WTC11 (cell line): ENCODE results near the gene WDR82. TPM values are rescaled to one million over a fixed set of nuclear protein-coding genes. Genes with fewer than 3 reads are reported as not detected.

Source experiments
- ATAC-seq: fragments of 200-7000 bp; cut with Tn5 transposase; 2 replicates; pipeline ENCODE4 v1.10.0; 2021; ENCODE audit warnings: mild to moderate bottlenecking, moderate library complexity
- CTCF ChIA-PET: fragments of 300-600 bp; sonication (Branson Sonifier 250); formaldehyde crosslinking; loops from one replicate; lab custom pipeline; 2021; ENCODE audit warnings: antibody characterized with exemption; lab: Charles Lee
- POLR2A ChIA-PET: fragments of 350-600 bp; sonication (Branson Sonifier 250); formaldehyde crosslinking; loops from one replicate; lab custom pipeline; 2021; ENCODE audit warnings: antibody characterized with exemption; lab: Charles Lee
- DNase-seq: peaks from one replicate; pipeline ENCODE4 v3.0.0; 2021; ENCODE audit warnings: low spot score
- H3K27ac Mint-ChIP-seq: 2 replicates; pipeline ENCODE4 v1.8.0; 2021; ENCODE audit warnings: mixed read lengths
- H3K27me3 Mint-ChIP-seq: 2 replicates; pipeline ENCODE4 v1.8.0; 2021; ENCODE audit warnings: low read depth, mild to moderate bottlenecking, moderate library complexity, mixed read lengths
- H3K36me3 Mint-ChIP-seq: 2 replicates; pipeline ENCODE4 v1.8.0; 2021; ENCODE audit warnings: mixed read lengths
- H3K4me1 Mint-ChIP-seq: 2 replicates; pipeline ENCODE4 v1.8.0; 2022; ENCODE audit warnings: mixed read lengths
- H3K4me3 Mint-ChIP-seq: 2 replicates; pipeline ENCODE4 v1.8.0; 2021; ENCODE audit warnings: mild to moderate bottlenecking, moderate library complexity, mixed read lengths
- H3K9me3 Mint-ChIP-seq: 2 replicates; pipeline ENCODE4 v1.8.0; 2021; ENCODE audit warnings: mixed read lengths
- ELF4 ChIP-seq: sonication (generic); formaldehyde crosslinking; IDR thresholded peaks from 2 replicates; pipeline ENCODE4 v1.8.1; 2022; ENCODE audit warnings: low read depth, mild to moderate bottlenecking, moderate library complexity, missing genetic modification reagents
- GRHL2 ChIP-seq: fragments of 250-450 bp; sonication (Bioruptor Pico); IDR thresholded peaks from 2 replicates; pipeline ENCODE4 v1.8.0; 2022; ENCODE audit warnings: mild to moderate bottlenecking, moderate library complexity; ENCODE audit not compliant: insufficient replicate concordance, severe bottlenecking
- GTF2I ChIP-seq: fragments of 250-450 bp; sonication (Bioruptor Pico); conservative IDR thresholded peaks from 2 replicates; pipeline ENCODE4 v1.4.0; 2021; ENCODE audit warnings: mild to moderate bottlenecking
- NFATC4 ChIP-seq: fragments of 250-450 bp; sonication (Bioruptor Pico); IDR thresholded peaks from 2 replicates; pipeline ENCODE4 v1.9.0; 2021; ENCODE audit warnings: mild to moderate bottlenecking
- NFYB ChIP-seq: sonication (generic); formaldehyde crosslinking; conservative IDR thresholded peaks from 2 replicates; pipeline ENCODE4 v1.8.0; 2022; ENCODE audit warnings: low read depth, missing genetic modification reagents
- NR2C2 ChIP-seq: sonication (generic); formaldehyde crosslinking; IDR thresholded peaks from 2 replicates; pipeline ENCODE4 v1.8.0; 2022; ENCODE audit warnings: mild to moderate bottlenecking, missing genetic modification reagents
- SMAD3 ChIP-seq: sonication (generic); formaldehyde crosslinking; IDR thresholded peaks from 2 replicates; pipeline ENCODE4 v1.8.0; 2022; ENCODE audit warnings: missing genetic modification reagents, mild to moderate bottlenecking, borderline replicate concordance
- SMAD4 ChIP-seq: sonication (generic); formaldehyde crosslinking; IDR thresholded peaks from 2 replicates; pipeline ENCODE4 v1.8.0; 2022; ENCODE audit warnings: mild to moderate bottlenecking, missing genetic modification reagents
- SP1 ChIP-seq: sonication (generic); formaldehyde crosslinking; conservative IDR thresholded peaks from 2 replicates; pipeline ENCODE4 v1.8.1; 2022; ENCODE audit warnings: missing genetic modification reagents
- ZBTB21 ChIP-seq: sonication (generic); formaldehyde crosslinking; IDR thresholded peaks from 2 replicates; pipeline ENCODE4 v1.8.1; 2023; ENCODE audit warnings: mild to moderate bottlenecking, missing genetic modification reagents, borderline replicate concordance
- total RNA-seq: library from RNA; stranded (reverse); gene quantifications from 3 replicates; pipeline ENCODE4 v1.2.3, GENCODE V29; 2021
- TF ChIP-seq, protein P1 (sequence below): sonication (generic); formaldehyde crosslinking; IDR thresholded peaks from 2 replicates; pipeline ENCODE4 v1.8.0; 2022; ENCODE audit warnings: mild to moderate bottlenecking, missing genetic modification reagents
- TF ChIP-seq, protein P2 (sequence below): sonication (generic); formaldehyde crosslinking; IDR thresholded peaks from 2 replicates; pipeline ENCODE4 v1.8.1; 2023; ENCODE audit warnings: mild to moderate bottlenecking, missing genetic modification reagents, moderate library complexity
- TF ChIP-seq, protein P3 (sequence below): sonication (generic); formaldehyde crosslinking; IDR thresholded peaks from 2 replicates; pipeline ENCODE4 v1.8.1; 2023; ENCODE audit warnings: mild to moderate bottlenecking, missing genetic modification reagents
- TF ChIP-seq, protein P4 (sequence below): sonication (generic); formaldehyde crosslinking; IDR thresholded peaks from 2 replicates; pipeline ENCODE4 v1.8.1; 2023; ENCODE audit warnings: mild to moderate bottlenecking, moderate library complexity, missing genetic modification reagents
- TF ChIP-seq, protein P5 (sequence below): sonication (generic); formaldehyde crosslinking; conservative IDR thresholded peaks from 2 replicates; pipeline ENCODE4 v1.8.1; 2022; ENCODE audit warnings: mild to moderate bottlenecking, missing genetic modification reagents
- TF ChIP-seq, protein P6 (sequence below): sonication (generic); formaldehyde crosslinking; IDR thresholded peaks from 2 replicates; pipeline ENCODE4 v1.8.1; 2022; ENCODE audit warnings: low read depth, missing genetic modification reagents, borderline replicate concordance
- TF ChIP-seq, protein P7 (sequence below): sonication (generic); formaldehyde crosslinking; IDR thresholded peaks from 2 replicates; pipeline ENCODE4 v1.8.1; 2023; ENCODE audit warnings: mild to moderate bottlenecking, missing genetic modification reagents, moderate library complexity
- TF ChIP-seq, protein P8 (sequence below): sonication (generic); formaldehyde crosslinking; IDR thresholded peaks from 2 replicates; pipeline ENCODE4 v1.8.0; 2022; ENCODE audit warnings: mild to moderate bottlenecking, missing genetic modification reagents

Gene WDR82
- total RNA-seq, 1 experiment from 2014 or later, result 69.7 TPM

DNA sequence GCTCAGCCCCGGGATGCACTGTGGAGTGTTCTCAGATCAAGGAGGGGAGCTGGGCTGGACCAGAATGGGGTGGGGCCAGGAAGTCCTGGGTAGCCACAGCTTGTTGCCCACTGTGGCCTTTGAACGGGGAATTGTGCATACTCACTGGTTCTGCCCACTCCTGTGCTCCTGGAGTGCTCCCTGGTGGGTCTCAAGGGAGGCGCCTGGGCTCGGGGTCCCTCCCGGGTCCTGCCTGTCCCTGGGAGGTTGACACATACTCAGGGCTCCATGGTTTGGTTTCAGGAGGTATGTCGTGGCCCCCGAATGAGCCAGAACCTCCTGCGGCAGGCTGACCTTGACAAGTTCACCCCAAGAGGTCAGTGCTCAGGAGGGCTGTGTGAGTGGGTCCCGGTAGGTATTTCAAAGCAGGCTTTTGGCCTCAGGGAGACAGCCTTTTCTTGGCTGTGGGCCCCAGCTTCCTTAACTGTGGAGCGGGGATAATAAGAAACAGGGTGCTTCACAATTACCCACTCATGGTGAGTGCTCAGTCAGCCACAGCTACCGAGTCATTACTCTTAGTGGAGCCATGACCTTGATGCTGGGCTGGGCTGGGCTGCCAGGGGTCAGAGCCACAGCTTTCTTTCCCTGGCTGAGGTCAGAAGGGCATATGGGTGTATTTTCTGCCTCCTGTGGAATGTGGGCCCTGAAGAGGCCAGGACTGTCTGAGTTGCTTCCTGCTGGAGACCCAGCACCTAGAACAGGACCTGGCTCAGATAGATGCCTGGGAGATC, 45.3 kb upstream of the WDR82 start (continued):
- TF ChIP-seq, protein P1, sequence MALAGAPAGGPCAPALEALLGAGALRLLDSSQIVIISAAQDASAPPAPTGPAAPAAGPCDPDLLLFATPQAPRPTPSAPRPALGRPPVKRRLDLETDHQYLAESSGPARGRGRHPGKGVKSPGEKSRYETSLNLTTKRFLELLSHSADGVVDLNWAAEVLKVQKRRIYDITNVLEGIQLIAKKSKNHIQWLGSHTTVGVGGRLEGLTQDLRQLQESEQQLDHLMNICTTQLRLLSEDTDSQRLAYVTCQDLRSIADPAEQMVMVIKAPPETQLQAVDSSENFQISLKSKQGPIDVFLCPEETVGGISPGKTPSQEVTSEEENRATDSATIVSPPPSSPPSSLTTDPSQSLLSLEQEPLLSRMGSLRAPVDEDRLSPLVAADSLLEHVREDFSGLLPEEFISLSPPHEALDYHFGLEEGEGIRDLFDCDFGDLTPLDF (CRISPR knock-in tag), result no peak

DNA sequence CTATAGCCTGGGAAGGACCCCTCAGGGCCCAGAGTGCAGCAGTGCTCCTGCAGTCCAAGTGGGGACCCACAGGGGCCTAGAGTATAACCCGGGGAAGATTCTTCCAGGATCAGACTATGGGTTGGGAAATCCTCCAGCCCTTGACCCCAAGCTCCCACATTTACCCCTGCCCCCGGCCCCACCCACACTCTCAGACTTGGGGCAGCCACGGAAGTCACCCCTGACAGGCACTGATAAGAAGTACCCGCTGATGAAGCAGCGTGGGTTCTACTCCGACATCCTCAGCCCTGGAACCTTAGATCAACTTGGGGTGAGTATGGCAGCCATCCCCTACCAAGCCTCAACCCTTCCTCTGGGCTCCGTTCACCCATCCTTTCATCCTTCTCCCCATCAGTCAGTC, 44.0 kb upstream of the WDR82 start:
- Mint-ChIP-seq H3K4me1 (peaks cover 4% of the 10 kb centered on the region; the same call in 1 of the 2 replicates), H3K9me3 (no peaks in the 10 kb centered on the region), H3K36me3 (no peaks in the 10 kb centered on the region), H3K4me3 (no peak overlapping the region), H3K27ac (no peak overlapping the region), H3K27me3 (peaks cover 21% of the 10 kb centered on the region)
- no peak for TF ChIP-seq SP1 (CRISPR knock-in tag)
- TF ChIP-seq NR2C2 (CRISPR knock-in tag), result no peak
- TF ChIP-seq, protein P2, sequence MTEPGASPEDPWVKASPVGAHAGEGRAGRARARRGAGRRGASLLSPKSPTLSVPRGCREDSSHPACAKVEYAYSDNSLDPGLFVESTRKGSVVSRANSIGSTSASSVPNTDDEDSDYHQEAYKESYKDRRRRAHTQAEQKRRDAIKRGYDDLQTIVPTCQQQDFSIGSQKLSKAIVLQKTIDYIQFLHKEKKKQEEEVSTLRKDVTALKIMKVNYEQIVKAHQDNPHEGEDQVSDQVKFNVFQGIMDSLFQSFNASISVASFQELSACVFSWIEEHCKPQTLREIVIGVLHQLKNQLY (CRISPR knock-in tag), result no peak
- no peak for TF ChIP-seq NFATC4
- TF ChIP-seq, protein P3, sequence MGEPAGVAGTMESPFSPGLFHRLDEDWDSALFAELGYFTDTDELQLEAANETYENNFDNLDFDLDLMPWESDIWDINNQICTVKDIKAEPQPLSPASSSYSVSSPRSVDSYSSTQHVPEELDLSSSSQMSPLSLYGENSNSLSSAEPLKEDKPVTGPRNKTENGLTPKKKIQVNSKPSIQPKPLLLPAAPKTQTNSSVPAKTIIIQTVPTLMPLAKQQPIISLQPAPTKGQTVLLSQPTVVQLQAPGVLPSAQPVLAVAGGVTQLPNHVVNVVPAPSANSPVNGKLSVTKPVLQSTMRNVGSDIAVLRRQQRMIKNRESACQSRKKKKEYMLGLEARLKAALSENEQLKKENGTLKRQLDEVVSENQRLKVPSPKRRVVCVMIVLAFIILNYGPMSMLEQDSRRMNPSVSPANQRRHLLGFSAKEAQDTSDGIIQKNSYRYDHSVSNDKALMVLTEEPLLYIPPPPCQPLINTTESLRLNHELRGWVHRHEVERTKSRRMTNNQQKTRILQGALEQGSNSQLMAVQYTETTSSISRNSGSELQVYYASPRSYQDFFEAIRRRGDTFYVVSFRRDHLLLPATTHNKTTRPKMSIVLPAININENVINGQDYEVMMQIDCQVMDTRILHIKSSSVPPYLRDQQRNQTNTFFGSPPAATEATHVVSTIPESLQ, result no peak
- TF ChIP-seq, protein P1 (CRISPR knock-in tag), result no peak
- TF ChIP-seq, protein P4, sequence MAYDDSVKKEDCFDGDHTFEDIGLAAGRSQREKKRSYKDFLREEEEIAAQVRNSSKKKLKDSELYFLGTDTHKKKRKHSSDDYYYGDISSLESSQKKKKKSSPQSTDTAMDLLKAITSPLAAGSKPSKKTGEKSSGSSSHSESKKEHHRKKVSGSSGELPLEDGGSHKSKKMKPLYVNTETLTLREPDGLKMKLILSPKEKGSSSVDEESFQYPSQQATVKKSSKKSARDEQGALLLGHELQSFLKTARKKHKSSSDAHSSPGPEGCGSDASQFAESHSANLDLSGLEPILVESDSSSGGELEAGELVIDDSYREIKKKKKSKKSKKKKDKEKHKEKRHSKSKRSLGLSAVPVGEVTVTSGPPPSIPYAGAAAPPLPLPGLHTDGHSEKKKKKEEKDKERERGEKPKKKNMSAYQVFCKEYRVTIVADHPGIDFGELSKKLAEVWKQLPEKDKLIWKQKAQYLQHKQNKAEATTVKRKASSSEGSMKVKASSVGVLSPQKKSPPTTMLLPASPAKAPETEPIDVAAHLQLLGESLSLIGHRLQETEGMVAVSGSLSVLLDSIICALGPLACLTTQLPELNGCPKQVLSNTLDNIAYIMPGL, result no peak
- no peak for TF ChIP-seq ZBTB21 (CRISPR knock-in tag)
- no peak for TF ChIP-seq GTF2I
- TF ChIP-seq SMAD3 (CRISPR knock-in tag), result no peak
- TF ChIP-seq ELF4 (CRISPR knock-in tag), result no peak
- TF ChIP-seq, protein P5, sequence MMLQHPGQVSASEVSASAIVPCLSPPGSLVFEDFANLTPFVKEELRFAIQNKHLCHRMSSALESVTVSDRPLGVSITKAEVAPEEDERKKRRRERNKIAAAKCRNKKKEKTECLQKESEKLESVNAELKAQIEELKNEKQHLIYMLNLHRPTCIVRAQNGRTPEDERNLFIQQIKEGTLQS (CRISPR knock-in tag), result no peak
- TF ChIP-seq, protein P6, sequence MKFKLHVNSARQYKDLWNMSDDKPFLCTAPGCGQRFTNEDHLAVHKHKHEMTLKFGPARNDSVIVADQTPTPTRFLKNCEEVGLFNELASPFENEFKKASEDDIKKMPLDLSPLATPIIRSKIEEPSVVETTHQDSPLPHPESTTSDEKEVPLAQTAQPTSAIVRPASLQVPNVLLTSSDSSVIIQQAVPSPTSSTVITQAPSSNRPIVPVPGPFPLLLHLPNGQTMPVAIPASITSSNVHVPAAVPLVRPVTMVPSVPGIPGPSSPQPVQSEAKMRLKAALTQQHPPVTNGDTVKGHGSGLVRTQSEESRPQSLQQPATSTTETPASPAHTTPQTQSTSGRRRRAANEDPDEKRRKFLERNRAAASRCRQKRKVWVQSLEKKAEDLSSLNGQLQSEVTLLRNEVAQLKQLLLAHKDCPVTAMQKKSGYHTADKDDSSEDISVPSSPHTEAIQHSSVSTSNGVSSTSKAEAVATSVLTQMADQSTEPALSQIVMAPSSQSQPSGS (CRISPR knock-in tag), result no peak
- TF ChIP-seq GRHL2, result no peak
- TF ChIP-seq, protein P7, sequence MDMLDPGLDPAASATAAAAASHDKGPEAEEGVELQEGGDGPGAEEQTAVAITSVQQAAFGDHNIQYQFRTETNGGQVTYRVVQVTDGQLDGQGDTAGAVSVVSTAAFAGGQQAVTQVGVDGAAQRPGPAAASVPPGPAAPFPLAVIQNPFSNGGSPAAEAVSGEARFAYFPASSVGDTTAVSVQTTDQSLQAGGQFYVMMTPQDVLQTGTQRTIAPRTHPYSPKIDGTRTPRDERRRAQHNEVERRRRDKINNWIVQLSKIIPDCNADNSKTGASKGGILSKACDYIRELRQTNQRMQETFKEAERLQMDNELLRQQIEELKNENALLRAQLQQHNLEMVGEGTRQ (CRISPR knock-in tag), result no peak
- TF ChIP-seq NFYB, result no peak
- TF ChIP-seq, protein P8, sequence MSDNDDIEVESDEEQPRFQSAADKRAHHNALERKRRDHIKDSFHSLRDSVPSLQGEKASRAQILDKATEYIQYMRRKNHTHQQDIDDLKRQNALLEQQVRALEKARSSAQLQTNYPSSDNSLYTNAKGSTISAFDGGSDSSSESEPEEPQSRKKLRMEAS (CRISPR knock-in tag), result no peak
- no peak for TF ChIP-seq SMAD4 (CRISPR knock-in tag)
- DNase-seq, result no peak
- no peak for ATAC-seq
- POLR2A ChIA-PET, result no interaction called here
- CTCF ChIA-PET, result interaction anchor here (1.2 to 1.4 kb wide), 2 partner anchors 63 to 102 kb away, joined by 3 read pairs; no protein-coding TSS in a partner anchor
